Panc1 (cell line): ENCODE results near the gene ADM2.

Source experiments
- POLR2AphosphoS5 ChIP-seq: IDR thresholded peaks from 2 replicates; pipeline ENCODE4 v1.6.1; 2012; ENCODE audit warnings: mild to moderate bottlenecking, low read depth, low read length, moderate library complexity
- SIN3A ChIP-seq: IDR thresholded peaks from 2 replicates; pipeline ENCODE4 v1.6.1; 2012; ENCODE audit warnings: low read depth, mild to moderate bottlenecking, low read length, moderate library complexity, borderline replicate concordance; ENCODE audit not compliant: insufficient read depth
- TF ChIP-seq, protein P1 (sequence below): fragments of 450-650 bp; IDR thresholded peaks from 2 replicates; pipeline ENCODE4 v1.5.1; 2017; ENCODE audit warnings: mild to moderate bottlenecking
- TF ChIP-seq, protein P2 (sequence below), 2 experiments: IDR thresholded peaks; 2 replicates each; pipeline ENCODE4 v1.6.1; 2011 to 2012; ENCODE audit warnings: low read depth in 2 of 2, control low read depth in 1 of 2, low read length in 1 of 2, mild to moderate bottlenecking in 1 of 2, moderate library complexity in 1 of 2; ENCODE audit not compliant: insufficient read depth in 1 of 2

DNA sequence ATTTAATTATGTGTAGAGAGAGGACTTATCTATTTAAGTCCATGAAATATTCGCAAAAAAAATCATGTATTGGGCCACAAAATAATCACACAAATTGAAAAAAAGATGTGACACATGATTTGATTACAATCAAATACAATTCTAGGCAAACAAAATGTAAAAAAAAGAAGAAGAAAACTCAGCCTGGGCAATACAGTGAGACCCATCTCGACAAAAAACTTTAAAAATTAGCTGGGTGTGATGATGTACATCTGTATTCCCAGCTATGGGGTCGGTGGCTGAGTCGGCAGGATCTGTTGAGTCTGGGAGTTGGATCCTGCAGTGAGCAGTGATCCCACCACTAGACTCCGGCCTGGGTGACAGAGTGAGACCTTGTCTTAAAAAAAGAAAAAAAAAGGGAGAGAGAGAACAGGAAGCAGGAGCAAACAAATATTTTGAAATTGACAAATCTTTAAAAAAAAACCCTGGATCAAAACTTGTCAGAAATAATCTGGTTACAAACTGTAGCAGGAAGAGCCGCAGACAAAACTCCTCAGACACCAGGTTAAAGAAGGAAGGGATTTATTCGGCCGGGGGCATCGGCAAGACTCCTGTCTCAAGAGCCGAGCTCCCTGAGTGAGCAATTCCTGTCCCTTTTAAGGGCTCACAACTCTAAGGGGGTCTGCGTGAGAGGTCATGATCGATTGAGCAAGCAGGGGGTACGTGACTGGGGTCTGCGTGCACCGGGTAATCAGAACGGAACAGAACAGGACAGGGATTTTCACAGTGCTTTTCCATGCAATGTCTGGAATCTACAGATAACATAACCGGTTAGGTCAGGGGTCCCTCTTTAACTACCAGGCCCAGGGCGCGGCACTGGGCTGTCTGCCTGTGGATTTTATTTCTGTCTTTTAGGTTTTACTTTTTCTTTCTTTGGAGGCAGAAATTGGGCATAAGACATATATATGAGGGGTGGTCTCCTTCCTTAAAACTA, 51.8 kb downstream of the ADM2 start:
- TF ChIP-seq SIN3A (no peak), POLR2AphosphoS5 (no peak)
- TF ChIP-seq, protein P1, sequence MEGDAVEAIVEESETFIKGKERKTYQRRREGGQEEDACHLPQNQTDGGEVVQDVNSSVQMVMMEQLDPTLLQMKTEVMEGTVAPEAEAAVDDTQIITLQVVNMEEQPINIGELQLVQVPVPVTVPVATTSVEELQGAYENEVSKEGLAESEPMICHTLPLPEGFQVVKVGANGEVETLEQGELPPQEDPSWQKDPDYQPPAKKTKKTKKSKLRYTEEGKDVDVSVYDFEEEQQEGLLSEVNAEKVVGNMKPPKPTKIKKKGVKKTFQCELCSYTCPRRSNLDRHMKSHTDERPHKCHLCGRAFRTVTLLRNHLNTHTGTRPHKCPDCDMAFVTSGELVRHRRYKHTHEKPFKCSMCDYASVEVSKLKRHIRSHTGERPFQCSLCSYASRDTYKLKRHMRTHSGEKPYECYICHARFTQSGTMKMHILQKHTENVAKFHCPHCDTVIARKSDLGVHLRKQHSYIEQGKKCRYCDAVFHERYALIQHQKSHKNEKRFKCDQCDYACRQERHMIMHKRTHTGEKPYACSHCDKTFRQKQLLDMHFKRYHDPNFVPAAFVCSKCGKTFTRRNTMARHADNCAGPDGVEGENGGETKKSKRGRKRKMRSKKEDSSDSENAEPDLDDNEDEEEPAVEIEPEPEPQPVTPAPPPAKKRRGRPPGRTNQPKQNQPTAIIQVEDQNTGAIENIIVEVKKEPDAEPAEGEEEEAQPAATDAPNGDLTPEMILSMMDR = no peak
- TF ChIP-seq, protein P2, sequence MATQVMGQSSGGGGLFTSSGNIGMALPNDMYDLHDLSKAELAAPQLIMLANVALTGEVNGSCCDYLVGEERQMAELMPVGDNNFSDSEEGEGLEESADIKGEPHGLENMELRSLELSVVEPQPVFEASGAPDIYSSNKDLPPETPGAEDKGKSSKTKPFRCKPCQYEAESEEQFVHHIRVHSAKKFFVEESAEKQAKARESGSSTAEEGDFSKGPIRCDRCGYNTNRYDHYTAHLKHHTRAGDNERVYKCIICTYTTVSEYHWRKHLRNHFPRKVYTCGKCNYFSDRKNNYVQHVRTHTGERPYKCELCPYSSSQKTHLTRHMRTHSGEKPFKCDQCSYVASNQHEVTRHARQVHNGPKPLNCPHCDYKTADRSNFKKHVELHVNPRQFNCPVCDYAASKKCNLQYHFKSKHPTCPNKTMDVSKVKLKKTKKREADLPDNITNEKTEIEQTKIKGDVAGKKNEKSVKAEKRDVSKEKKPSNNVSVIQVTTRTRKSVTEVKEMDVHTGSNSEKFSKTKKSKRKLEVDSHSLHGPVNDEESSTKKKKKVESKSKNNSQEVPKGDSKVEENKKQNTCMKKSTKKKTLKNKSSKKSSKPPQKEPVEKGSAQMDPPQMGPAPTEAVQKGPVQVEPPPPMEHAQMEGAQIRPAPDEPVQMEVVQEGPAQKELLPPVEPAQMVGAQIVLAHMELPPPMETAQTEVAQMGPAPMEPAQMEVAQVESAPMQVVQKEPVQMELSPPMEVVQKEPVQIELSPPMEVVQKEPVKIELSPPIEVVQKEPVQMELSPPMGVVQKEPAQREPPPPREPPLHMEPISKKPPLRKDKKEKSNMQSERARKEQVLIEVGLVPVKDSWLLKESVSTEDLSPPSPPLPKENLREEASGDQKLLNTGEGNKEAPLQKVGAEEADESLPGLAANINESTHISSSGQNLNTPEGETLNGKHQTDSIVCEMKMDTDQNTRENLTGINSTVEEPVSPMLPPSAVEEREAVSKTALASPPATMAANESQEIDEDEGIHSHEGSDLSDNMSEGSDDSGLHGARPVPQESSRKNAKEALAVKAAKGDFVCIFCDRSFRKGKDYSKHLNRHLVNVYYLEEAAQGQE (IDR thresholded peaks at IDR 0.05; ENCODE audit: insufficient read depth in 1 of 2, low read depth in 2 of 2, low read length in 1 of 2) = no peak
